Natural killer cell (primary cell): ENCODE results near the gene DGCR6L. TPM values are rescaled to one million over a fixed set of nuclear protein-coding genes. Genes with fewer than 3 reads are reported as not detected.
"Not testable (repeated sequence)": the region's sequence is repeated elsewhere in the genome, so short reads cannot be mapped to it uniquely, and the experiment has no call there.

ENCODE experiments used
- ATAC-seq, 3 donors: fragments of 150-1000 bp in 2 of 3; fragments of 200-7000 bp in 1 of 3; cut with Tn5 transposase; 1 replicate in 1 of 3; 2 replicates in 2 of 3; pipeline ENCODE4 v1.10.0; 2021; ENCODE audit warnings: mild to moderate bottlenecking in 2 of 3, moderate library complexity in 2 of 3
- DNase-seq, 2 donors: peaks; one replicate each; pipeline versions ENCODE4 v3.0.0 to v3.0.0-alpha.2; 2013 to 2021; ENCODE audit warnings: mixed read lengths in 1 of 2
- H3K27ac ChIP-seq: one replicate; pipeline ENCODE4 v1.5.1; 2013; ENCODE audit warnings: mild to moderate bottlenecking, low read length
- H3K27me3 ChIP-seq: one replicate; pipeline ENCODE4 v1.6.1; 2013; ENCODE audit warnings: low read length; ENCODE audit not compliant: control insufficient read depth, insufficient read depth
- H3K36me3 ChIP-seq: one replicate; pipeline ENCODE4 v1.6.1; 2013; ENCODE audit warnings: low read length; ENCODE audit not compliant: control insufficient read depth, insufficient read depth
- H3K4me1 ChIP-seq: one replicate; pipeline ENCODE4 v1.6.1; 2013; ENCODE audit warnings: low read length; ENCODE audit not compliant: control insufficient read depth, insufficient read depth
- H3K4me3 ChIP-seq: one replicate; pipeline ENCODE4 v1.5.1; 2013; ENCODE audit warnings: low read length
- H3K9me3 ChIP-seq: one replicate; pipeline ENCODE4 v1.6.1; 2013; ENCODE audit warnings: low read length; ENCODE audit not compliant: control insufficient read depth, insufficient read depth
- H3K27ac Mint-ChIP-seq, 2 donors: one replicate each; pipeline ENCODE4 v1.8.0; 2022; ENCODE audit warnings: mild to moderate bottlenecking in 2 of 2, mixed read lengths in 2 of 2, moderate library complexity in 1 of 2
- H3K27me3 Mint-ChIP-seq, 2 donors: one replicate each; pipeline ENCODE4 v1.8.0; 2022; ENCODE audit warnings: low read depth in 2 of 2, mixed read lengths in 2 of 2
- H3K36me3 Mint-ChIP-seq: one replicate; pipeline ENCODE4 v1.8.0; 2022; ENCODE audit warnings: mixed read lengths
- H3K4me1 Mint-ChIP-seq, 2 donors: one replicate each; pipeline ENCODE4 v1.8.0; 2022; ENCODE audit warnings: mixed read lengths in 2 of 2
- H3K4me3 Mint-ChIP-seq: one replicate; pipeline ENCODE4 v1.8.0; 2022; ENCODE audit warnings: mild to moderate bottlenecking, moderate library complexity, mixed read lengths
- H3K9me3 Mint-ChIP-seq, 2 donors: one replicate each; pipeline ENCODE4 v1.8.0; 2022; ENCODE audit warnings: mixed read lengths in 2 of 2
- WGBS: methylation state at CpG from one replicate; pipeline ENCODE4 v1.1.7; 2013; ENCODE audit warnings: missing lambda C conversion rate; ENCODE audit not compliant: insufficient coverage; 5-methylcytosine and 5-hydroxymethylcytosine counted together
- intact Hi-C: fragments of 100-400 bp; cut with micrococcal nuclease; formaldehyde crosslinking; loops from one replicate; pipeline ENCODE4 v1.14.2; 2022
- total RNA-seq, 4 donors: library from RNA; stranded (reverse); fragments of 120-200 nt in 1 of 4; gene quantifications; one replicate each; pipeline versions ENCODE4 v1.2.3 to v1.2.4, GENCODE V29; 2013 to 2022

The DGCR6L gene
- total RNA-seq, 3 donors from 2014 or later (not counting 1 experiment from before 2014, with no cell fraction given) = 20.3 to 34.3 (median 33.0) TPM

DNA sequence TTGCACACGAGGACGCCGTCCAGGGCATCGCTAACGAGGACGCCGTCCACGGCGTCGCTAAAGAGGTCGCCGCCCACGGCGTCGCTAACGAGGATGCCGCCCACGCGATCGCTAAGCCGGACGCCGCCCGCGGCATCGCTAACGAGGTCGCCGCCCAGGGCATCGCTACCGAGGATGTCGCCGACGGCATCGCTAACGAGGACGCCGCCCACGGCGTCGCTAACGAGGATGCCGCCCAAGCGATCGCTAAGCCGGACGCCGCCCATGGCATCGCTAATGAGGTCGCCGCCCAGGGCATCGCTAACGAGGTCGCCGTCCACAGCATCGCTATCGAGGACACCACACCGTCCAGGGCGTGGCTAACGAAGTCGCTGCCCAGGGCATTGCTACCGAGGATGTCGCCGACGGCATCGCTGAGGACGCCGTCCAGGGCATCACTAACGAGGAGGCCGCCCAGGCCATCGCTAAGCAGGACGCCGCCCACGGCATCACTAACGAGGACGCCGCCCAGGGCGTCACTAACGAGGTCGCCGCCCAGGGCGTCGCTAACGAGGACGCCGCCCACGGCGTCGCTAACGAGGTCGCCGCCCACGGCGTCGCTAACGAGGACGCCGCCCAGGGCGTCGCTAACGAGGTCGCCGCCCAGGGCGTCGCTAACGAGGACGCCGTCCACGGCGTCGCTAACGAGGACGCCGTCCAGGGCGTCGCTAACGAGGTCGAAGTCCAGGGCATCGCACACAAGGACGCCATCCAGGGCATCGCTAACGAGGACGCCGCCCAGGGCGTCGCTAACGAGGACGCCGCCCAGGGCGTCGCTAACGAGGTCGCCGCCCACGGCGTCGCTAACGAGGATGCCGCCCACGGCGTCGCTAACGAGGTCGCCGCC, 41.2 kb upstream of the DGCR6L start:
- 91% methylated on average over 123 of the region's 145 CpGs for WGBS

DNA sequence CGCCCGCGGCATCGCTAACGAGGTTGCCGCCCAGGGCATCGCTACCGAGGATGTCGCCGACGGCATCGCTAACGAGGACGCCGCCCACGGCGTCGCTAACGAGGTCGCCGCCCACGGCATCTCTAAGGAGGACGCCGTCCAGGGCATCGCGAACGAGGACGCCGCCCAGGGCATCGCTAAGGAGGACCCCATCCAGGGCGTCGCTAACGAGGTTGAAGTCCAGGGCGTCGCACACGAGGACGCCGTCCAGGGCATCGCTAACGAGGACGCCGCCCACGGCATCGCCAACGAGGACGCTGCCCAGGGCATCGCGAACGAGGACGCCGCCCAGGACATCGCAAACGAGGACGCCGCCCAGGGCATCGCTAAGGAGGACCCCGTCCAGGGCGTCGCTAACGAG, 40.4 kb upstream of the DGCR6L start:
- H3K36me3 ChIP-seq, H3K9me3 Mint-ChIP-seq, H3K27me3 ChIP-seq, DNase-seq, H3K27me3 Mint-ChIP-seq, H3K9me3 ChIP-seq, H3K4me1 ChIP-seq, ATAC-seq, H3K36me3 Mint-ChIP-seq, intact Hi-C loops, H3K4me1 Mint-ChIP-seq, H3K27ac ChIP-seq, H3K4me3 ChIP-seq, H3K4me3 Mint-ChIP-seq, H3K27ac Mint-ChIP-seq: not testable (repeated sequence)
- WGBS = 91% methylated on average over 59 of the region's 60 CpGs

More for the DNA sequence above, 41.2 kb upstream of the DGCR6L start:
- intact Hi-C loops, H3K4me1 Mint-ChIP-seq, H3K27ac ChIP-seq, H3K36me3 Mint-ChIP-seq, ATAC-seq, DNase-seq, H3K27me3 Mint-ChIP-seq, H3K27me3 ChIP-seq, H3K4me3 ChIP-seq, H3K4me1 ChIP-seq, H3K4me3 Mint-ChIP-seq, H3K27ac Mint-ChIP-seq, H3K9me3 ChIP-seq, H3K36me3 ChIP-seq, H3K9me3 Mint-ChIP-seq: not testable (repeated sequence)

DNA sequence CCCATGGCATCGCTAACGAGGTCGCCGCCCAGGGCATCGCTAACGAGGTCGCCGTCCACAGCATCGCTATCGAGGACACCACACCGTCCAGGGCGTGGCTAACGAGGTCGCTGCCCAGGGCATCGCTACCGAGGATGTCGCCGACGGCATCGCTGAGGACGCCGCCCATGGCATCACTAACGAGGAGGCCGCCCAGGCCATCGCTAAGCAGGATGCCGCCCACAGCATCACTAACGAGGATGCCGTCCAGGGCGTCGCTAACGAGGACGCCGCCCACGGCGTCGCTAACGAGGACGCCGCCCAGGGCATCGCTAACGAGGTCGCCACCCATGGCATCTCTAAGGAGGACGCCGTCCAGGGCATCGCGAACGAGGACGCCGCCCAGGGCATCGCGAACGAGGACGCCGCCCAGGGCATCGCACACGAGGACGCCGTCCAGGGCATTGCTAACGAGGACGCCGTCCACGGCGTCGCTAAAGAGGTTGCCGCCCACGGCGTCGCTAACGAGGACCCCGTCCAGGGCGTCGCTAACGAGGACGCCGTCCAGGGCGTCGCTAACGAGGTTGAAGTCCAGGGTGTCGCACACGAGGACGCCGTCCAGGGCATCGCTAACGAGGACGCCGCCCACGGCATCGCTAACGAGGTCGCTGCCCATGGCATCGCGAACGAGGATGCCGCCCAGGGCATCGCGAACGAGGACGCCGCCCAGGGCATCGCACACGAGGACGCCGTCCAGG, 38.8 kb upstream of the DGCR6L start:
- intact Hi-C loops, H3K27ac ChIP-seq, H3K27me3 Mint-ChIP-seq, H3K9me3 ChIP-seq, H3K4me3 ChIP-seq, H3K4me3 Mint-ChIP-seq, ATAC-seq, H3K36me3 ChIP-seq, H3K36me3 Mint-ChIP-seq, H3K27ac Mint-ChIP-seq, H3K27me3 ChIP-seq, DNase-seq, H3K4me1 Mint-ChIP-seq, H3K4me1 ChIP-seq, H3K9me3 Mint-ChIP-seq: not testable (repeated sequence)
- WGBS = 92% methylated on average over 74 of the region's 103 CpGs

DNA sequence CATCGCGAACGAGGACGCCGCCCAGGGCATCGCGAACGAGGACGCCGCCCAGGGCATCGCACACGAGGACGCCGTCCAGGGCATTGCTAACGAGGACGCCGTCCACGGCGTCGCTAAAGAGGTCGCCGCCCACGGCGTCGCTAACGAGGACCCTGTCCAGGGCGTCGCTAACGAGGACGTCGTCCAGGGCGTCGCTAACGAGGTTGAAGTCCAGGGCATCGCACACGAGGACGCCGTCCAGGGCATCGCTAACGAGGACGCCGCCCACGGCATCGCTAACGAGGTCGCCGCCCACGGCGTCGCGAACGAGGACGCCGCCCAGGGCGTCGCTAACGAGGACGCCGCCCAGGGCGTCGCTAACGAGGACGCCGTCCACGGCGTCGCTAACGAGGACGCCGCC, 38.1 kb upstream of the DGCR6L start:
- H3K9me3 Mint-ChIP-seq, H3K4me1 ChIP-seq, H3K36me3 ChIP-seq, H3K4me3 Mint-ChIP-seq, H3K27me3 Mint-ChIP-seq, H3K27me3 ChIP-seq, H3K27ac ChIP-seq, H3K4me3 ChIP-seq, DNase-seq, H3K4me1 Mint-ChIP-seq, intact Hi-C loops, H3K9me3 ChIP-seq, H3K27ac Mint-ChIP-seq, H3K36me3 Mint-ChIP-seq, ATAC-seq: not testable (repeated sequence)
- WGBS = 85% methylated on average over 51 of the region's 70 CpGs

DNA sequence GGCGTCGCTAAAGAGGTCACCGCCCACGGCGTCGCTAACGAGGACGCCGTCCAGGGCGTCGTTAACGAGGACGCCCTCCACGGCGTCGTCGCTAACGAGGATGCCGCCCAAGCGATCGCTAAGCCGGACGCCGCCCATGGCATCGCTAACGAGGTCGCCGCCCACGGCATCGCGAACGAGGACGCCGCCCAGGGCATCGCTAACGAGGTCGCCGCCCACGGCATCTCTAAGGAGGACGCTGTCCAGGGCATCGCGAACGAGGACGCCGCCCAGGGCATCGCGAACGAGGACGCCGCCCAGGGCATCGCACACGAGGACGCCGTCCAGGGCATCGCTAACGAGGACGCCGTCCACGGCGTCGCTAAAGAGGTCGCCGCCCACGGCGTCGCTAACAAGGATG, 37.0 kb upstream of the DGCR6L start:
- H3K4me3 ChIP-seq, H3K36me3 Mint-ChIP-seq, H3K4me1 Mint-ChIP-seq, H3K27ac Mint-ChIP-seq, H3K27me3 ChIP-seq, H3K27ac ChIP-seq, DNase-seq, ATAC-seq, H3K36me3 ChIP-seq, intact Hi-C loops, H3K9me3 ChIP-seq, H3K9me3 Mint-ChIP-seq, H3K4me3 Mint-ChIP-seq, H3K27me3 Mint-ChIP-seq, H3K4me1 ChIP-seq: not testable (repeated sequence)
- WGBS = 91% methylated on average over 48 of the region's 66 CpGs

DNA sequence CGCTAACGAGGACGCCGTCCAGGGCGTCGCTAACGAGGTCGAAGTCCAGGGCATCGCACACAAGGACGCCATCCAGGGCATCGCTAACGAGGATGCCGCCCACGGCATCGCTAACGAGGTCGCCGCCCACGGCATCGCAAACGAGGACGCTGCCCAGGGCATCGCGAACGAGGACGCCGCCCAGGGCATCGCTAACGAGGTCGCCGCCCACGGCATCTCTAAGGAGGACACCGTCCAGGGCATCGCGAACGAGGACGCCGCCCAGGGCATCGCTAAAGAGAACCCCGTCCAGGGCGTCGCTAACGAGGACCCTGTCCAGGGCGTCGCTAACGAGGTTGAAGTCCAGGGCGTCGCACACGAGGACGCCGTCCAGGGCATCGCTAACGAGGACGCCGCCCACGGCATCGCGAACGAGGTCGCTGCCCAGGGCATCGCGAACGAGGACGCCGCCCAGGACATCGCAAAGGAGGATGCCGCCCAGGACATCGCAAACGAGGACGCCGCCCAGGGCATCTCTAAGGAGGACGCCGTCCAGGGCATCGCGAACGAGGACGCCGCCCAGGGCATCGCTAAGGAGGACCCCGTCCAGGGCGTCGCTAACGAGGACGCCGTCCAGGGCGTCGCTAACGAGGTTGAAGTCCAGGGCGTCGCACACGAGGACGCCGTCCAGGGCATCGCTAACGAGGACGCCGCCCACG, 36.2 kb upstream of the DGCR6L start:
- intact Hi-C loops, H3K9me3 Mint-ChIP-seq, H3K9me3 ChIP-seq, H3K36me3 ChIP-seq, DNase-seq, H3K27ac Mint-ChIP-seq, H3K27me3 ChIP-seq, H3K36me3 Mint-ChIP-seq, H3K4me1 Mint-ChIP-seq, ATAC-seq, H3K4me1 ChIP-seq, H3K27me3 Mint-ChIP-seq, H3K4me3 ChIP-seq, H3K4me3 Mint-ChIP-seq, H3K27ac ChIP-seq: not testable (repeated sequence)
- WGBS = 91% methylated on average over 88 of the region's 98 CpGs
